Posterior cingulate gyrus (tissue), 11 donors: ENCODE measurements around the gene AFAP1L2.

Experiments
- DNase-seq, 10 donors: peaks; one replicate each; pipeline versions ENCODE4 v3.0.0 to v3.0.0-alpha.2; 2020 to 2021; ENCODE audit warnings: mixed read lengths in 3 of 10
- intact Hi-C: fragments of 100-400 bp; cut with DNase I; formaldehyde crosslinking; loops from one replicate; pipeline ENCODE4 v1.15.1; 2023

AFAP1L2 gene

GRCh38 chr10:114392112-114392835, 12.0 kb downstream of the AFAP1L2 start:
- intact Hi-C loops, result no loop called here
- no peak for DNase-seq

- intact Hi-C loops, result no loop called here
Observed at GRCh38 chr10:114391599-114391998, 12.7 kb downstream of the AFAP1L2 start.

GRCh38 chr10:114389426-114389825, 14.9 kb downstream of the AFAP1L2 start:
- DNase-seq, result no peak
- intact Hi-C loops, result no loop called here

More at GRCh38 chr10:114391599-114391998, 12.7 kb downstream of the AFAP1L2 start:
- no peak for DNase-seq

GRCh38 chr10:114388275-114388674, 16.0 kb downstream of the AFAP1L2 start:
- intact Hi-C loops, result no loop called here
- no peak for DNase-seq

GRCh38 chr10:114387784-114388183, 16.5 kb downstream of the AFAP1L2 start:
- intact Hi-C loops, result no loop called here
- DNase-seq, result no peak

GRCh38 chr10:114386452-114386851, 17.9 kb downstream of the AFAP1L2 start:
- intact Hi-C loops, result no loop called here
- DNase-seq, result no peak

GRCh38 chr10:114385557-114385956, 18.7 kb downstream of the AFAP1L2 start:
- intact Hi-C loops, result no loop called here

GRCh38 chr10:114384601-114385000, 19.7 kb downstream of the AFAP1L2 start:
- DNase-seq, result peak in 1 of 10 donors; percentile 66
- intact Hi-C loops, result no loop called here

More at GRCh38 chr10:114385557-114385956, 18.7 kb downstream of the AFAP1L2 start:
- no peak for DNase-seq

- peak in 7 of 10 donors; percentile 24 to 92 (median 59) for DNase-seq
- intact Hi-C loops, result no loop called here
Observed at GRCh38 chr10:114384181-114384580, 20.1 kb downstream of the AFAP1L2 start.

GRCh38 chr10:114380797-114381196, 23.5 kb downstream of the AFAP1L2 start:
- DNase-seq, result no peak
- intact Hi-C loops, result no loop called here

- intact Hi-C loops, result no loop called here
- no peak for DNase-seq
Observed at GRCh38 chr10:114380060-114380459, 24.2 kb downstream of the AFAP1L2 start.

GRCh38 chr10:114379631-114380041, 24.7 kb downstream of the AFAP1L2 start:
- intact Hi-C loops, result no loop called here

GRCh38 chr10:114376523-114376922, 27.8 kb downstream of the AFAP1L2 start:
- intact Hi-C loops, result no loop called here
- DNase-seq, result no peak

More at GRCh38 chr10:114379631-114380041, 24.7 kb downstream of the AFAP1L2 start:
- no peak for DNase-seq

- intact Hi-C loops, result no loop called here
- DNase-seq, result no peak
Observed at GRCh38 chr10:114375047-114375446, 29.3 kb downstream of the AFAP1L2 start.

- peak in 4 of 10 donors; percentile 32 to 85 (median 75) for DNase-seq
- intact Hi-C loops, result no loop called here
Observed at GRCh38 chr10:114374053-114374791, 30.1 kb downstream of the AFAP1L2 start.

GRCh38 chr10:114373631-114374030, 30.7 kb downstream of the AFAP1L2 start:
- DNase-seq, result no peak
- intact Hi-C loops, result no loop called here

- intact Hi-C loops, result no loop called here
- peak in 1 of 10 donors; percentile 59 for DNase-seq
Observed at GRCh38 chr10:114372995-114373394, 31.3 kb downstream of the AFAP1L2 start.

GRCh38 chr10:114372179-114372578, 32.1 kb downstream of the AFAP1L2 start:
- DNase-seq, result no peak

GRCh38 chr10:114370966-114371365, 33.3 kb downstream of the AFAP1L2 start:
- intact Hi-C loops, result no loop called here
- DNase-seq, result no peak

More at GRCh38 chr10:114372179-114372578, 32.1 kb downstream of the AFAP1L2 start:
- intact Hi-C loops, result no loop called here

- DNase-seq, result no peak
- intact Hi-C loops, result no loop called here
Observed at GRCh38 chr10:114370199-114370598, 34.1 kb downstream of the AFAP1L2 start.

- intact Hi-C loops, result no loop called here
- DNase-seq, result no peak
Observed at GRCh38 chr10:114368057-114368391, 36.3 kb downstream of the AFAP1L2 start.
